Upper lobe of left lung (tissue), 6 donors: ENCODE measurements around the gene TMEM123. TPM values are rescaled to one million over a fixed set of nuclear protein-coding genes. Genes with fewer than 3 reads are reported as not detected.

Experiments
- ATAC-seq, 2 donors: fragments of 200-7000 bp; cut with Tn5 transposase; one replicate each; pipeline ENCODE4 v1.9.1; 2022; ENCODE audit warnings: mild to moderate bottlenecking in 2 of 2, moderate library complexity in 2 of 2; ENCODE audit not compliant: low FRiP score in 2 of 2
- DNase-seq, 2 donors: peaks; one replicate each; pipeline ENCODE4 v3.0.0-alpha.2; 2019 to 2020
- H3K27ac ChIP-seq, 4 donors: fragments of 200-600 bp; sonication (generic); one replicate each; pipeline ENCODE4 v1.5.1; 2016 to 2019
- H3K27me3 ChIP-seq, 4 donors: fragments of 200-600 bp; sonication (generic); one replicate each; pipeline ENCODE4 v1.5.1; 2017 to 2019
- H3K36me3 ChIP-seq, 4 donors: fragments of 200-600 bp; sonication (generic); one replicate each; pipeline ENCODE4 v1.5.1; 2016 to 2019
- H3K4me1 ChIP-seq, 4 donors: fragments of 200-600 bp; sonication (generic); one replicate each; pipeline ENCODE4 v1.5.1; 2018 to 2019
- H3K4me3 ChIP-seq, 4 donors: fragments of 200-600 bp; sonication (generic); one replicate each; pipeline ENCODE4 v1.5.1; 2017 to 2019; ENCODE audit warnings: mild to moderate bottlenecking in 2 of 4, moderate library complexity in 1 of 4
- H3K9me3 ChIP-seq, 4 donors: fragments of 200-600 bp; sonication (generic); one replicate each; pipeline ENCODE4 v1.5.1; 2018 to 2019
- CTCF ChIP-seq, 6 experiments: fragments of 450-650 bp in 4 of 6; fragments of 200-600 bp in 2 of 6; sonication (generic) in 2 of 6; IDR thresholded peaks; one replicate each; pipeline ENCODE4 v1.5.1; 2016 to 2019; ENCODE audit warnings: antibody characterized with exemption in 6 of 6
- EP300 ChIP-seq, 4 donors: sonication (generic); formaldehyde crosslinking; IDR thresholded peaks; one replicate each; pipeline ENCODE4 v1.5.1; 2017; ENCODE audit warnings: antibody characterized with exemption in 4 of 4, control low read depth in 2 of 4
- POLR2A ChIP-seq, 4 donors: fragments of 450-650 bp; IDR thresholded peaks; one replicate each; pipeline ENCODE4 v1.5.1; 2016 to 2017; ENCODE audit warnings: antibody characterized with exemption in 4 of 4, mild to moderate bottlenecking in 2 of 4
- POLR2AphosphoS5 ChIP-seq, 2 donors: sonication (generic); formaldehyde crosslinking; IDR thresholded peaks; one replicate each; pipeline ENCODE4 v1.5.1; 2017; ENCODE audit warnings: antibody characterized with exemption in 2 of 2
- WGBS, 2 donors: methylation state at CpG; one replicate each; pipeline ENCODE4 v1.1.5; 2017 to 2018; 5-methylcytosine and 5-hydroxymethylcytosine counted together
- total RNA-seq, 6 donors: library from RNA; depleted of rRNA in 4 of 6; stranded (reverse); fragments of >200 nt in 4 of 6; gene quantifications; one replicate each; pipeline versions ENCODE4 v1.1.0 to v1.2.1, GENCODE V29; 2016 to 2021
- donor health status: DM: no; HTN: no; CAD: no; lungs with moderate emphysema.
- donor health status: DM: no; HTN: yes; CAD: no; lungs with severe emphysema.

The TMEM123 gene
- total RNA-seq, 6 donors from 2014 or later: 55.5 to 200 (median 121) TPM

DNA sequence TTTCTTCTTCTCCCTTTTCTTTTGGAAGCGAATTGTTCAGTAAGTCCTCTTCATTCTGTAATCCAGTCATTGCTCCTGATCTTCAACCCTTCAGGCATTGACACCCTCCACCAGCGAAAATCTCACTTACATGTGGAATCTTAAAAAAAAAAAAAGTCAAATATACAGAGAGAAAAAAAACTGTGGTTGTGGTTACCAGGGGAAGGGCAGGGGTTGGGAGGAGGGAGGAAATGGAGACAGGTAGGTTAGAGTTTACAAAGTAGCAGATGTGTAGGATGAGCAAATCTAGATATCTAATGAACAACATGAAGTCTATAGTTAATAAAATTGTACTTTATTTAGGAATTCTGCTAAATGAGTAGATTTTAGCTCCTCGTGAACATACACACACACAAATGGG, 17.7 kb upstream of the TMEM123 start:
- no peak for ATAC-seq
- Histone ChIP-seq H3K36me3 (no peaks in the 10 kb centered on the region), H3K9me3 (no peaks in the 10 kb centered on the region), H3K4me1 (peaks cover 6 to 31% (median 21%) of the 10 kb centered on the region in 4 donors), H3K27me3 (no peaks in the 10 kb centered on the region), H3K27ac (no peak overlapping the region), H3K4me3 (no peak overlapping the region)
- no peak for DNase-seq
- 84 to 85% methylated on average over 3 of the region's 3 CpGs for WGBS, 2 donors
- no peak for TF ChIP-seq CTCF (IDR thresholded peaks at IDR 0.05)
- no peak for TF ChIP-seq POLR2A (IDR thresholded peaks at IDR 0.05)
- TF ChIP-seq EP300 (IDR thresholded peaks at IDR 0.05): no peak
- no peak for TF ChIP-seq POLR2AphosphoS5 (IDR thresholded peaks at IDR 0.05)

- no peaks in the 10 kb centered on the region for H3K27me3 ChIP-seq
- ATAC-seq (no peak), DNase-seq (no peak)
- no peaks in the 10 kb centered on the region for H3K36me3 ChIP-seq
- TF ChIP-seq EP300 (IDR thresholded peaks at IDR 0.05): no peak
- TF ChIP-seq POLR2A (IDR thresholded peaks at IDR 0.05): no peak
- no peak for TF ChIP-seq POLR2AphosphoS5 (IDR thresholded peaks at IDR 0.05)
- TF ChIP-seq CTCF (IDR thresholded peaks at IDR 0.05): no peak
- H3K4me1 ChIP-seq: peaks cover 6 to 34% (median 21%) of the 10 kb centered on the region in 4 donors
- WGBS, 2 donors: 77 to 86% methylated on average over 8 of the region's 8 CpGs
- H3K27ac ChIP-seq: no peak overlapping the region
- H3K4me3 ChIP-seq: no peak overlapping the region
- no peaks in the 10 kb centered on the region for H3K9me3 ChIP-seq
These were observed 16.7 kb upstream of the TMEM123 start for GRCh38 chr11:102469196-102469821.

GRCh38 chr11:102468616-102469195, 16.1 kb upstream of the TMEM123 start:
- Histone ChIP-seq H3K9me3 (no peaks in the 10 kb centered on the region), H3K27ac (peak overlapping the region in 2 of 4 donors; percentile 12 to 24), H3K36me3 (no peaks in the 10 kb centered on the region), H3K27me3 (no peaks in the 10 kb centered on the region), H3K4me1 (peaks cover 6 to 34% (median 21%) of the 10 kb centered on the region in 4 donors), H3K4me3 (no peak overlapping the region)
- DNase-seq: no peak
- WGBS, 2 donors: 84 to 85% methylated on average over 6 of the region's 6 CpGs
- ATAC-seq: no peak
- TF ChIP-seq CTCF (IDR thresholded peaks at IDR 0.05) (no peak), EP300 (IDR thresholded peaks at IDR 0.05) (no peak), POLR2AphosphoS5 (IDR thresholded peaks at IDR 0.05) (no peak), POLR2A (IDR thresholded peaks at IDR 0.05) (no peak)

DNA sequence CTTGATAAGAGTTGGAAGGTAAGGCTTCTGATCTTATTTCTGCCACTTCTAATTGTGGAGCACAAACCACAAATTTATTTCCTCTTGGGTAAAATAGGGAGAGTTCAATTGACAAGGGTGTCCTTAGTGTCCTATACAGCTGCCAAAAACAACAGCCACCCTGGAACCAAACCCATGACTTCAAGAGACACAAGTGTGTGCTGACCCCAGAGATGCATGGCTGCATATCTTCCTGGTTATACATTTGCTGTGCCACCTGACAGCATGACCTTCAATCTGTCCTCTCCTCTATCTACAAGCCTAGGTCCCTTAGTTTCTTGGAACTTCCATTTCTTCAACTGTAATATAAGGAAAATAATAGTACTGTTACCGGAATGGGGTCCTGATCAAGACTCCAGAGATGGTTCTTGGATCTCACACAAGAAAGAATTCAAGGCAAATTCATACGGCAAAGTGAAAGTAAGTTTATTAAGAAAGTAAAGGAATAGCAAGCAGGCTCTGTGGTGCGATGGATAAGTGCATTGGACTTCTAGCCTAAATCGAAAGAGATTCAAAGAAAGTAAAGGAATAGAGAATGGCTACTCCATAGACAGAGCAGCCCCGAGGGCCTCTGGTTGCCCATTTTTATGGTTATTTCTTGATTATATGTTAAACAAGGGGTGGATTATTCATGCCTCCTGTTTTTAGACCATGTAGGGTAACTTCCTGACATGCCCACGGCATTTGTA, 15.5 kb upstream of the TMEM123 start:
- H3K36me3 ChIP-seq: no peaks in the 10 kb centered on the region
- WGBS, 2 donors: 76 to 92% methylated on average over 6 of the region's 6 CpGs
- H3K9me3 ChIP-seq: no peaks in the 10 kb centered on the region
- TF ChIP-seq POLR2AphosphoS5 (IDR thresholded peaks at IDR 0.05): no peak
- TF ChIP-seq EP300 (IDR thresholded peaks at IDR 0.05): no peak
- no peak for TF ChIP-seq POLR2A (IDR thresholded peaks at IDR 0.05)
- TF ChIP-seq CTCF (IDR thresholded peaks at IDR 0.05): no peak
- peak overlapping the region in 2 of 4 donors; percentile 12 to 24 for H3K27ac ChIP-seq
- H3K4me1 ChIP-seq: peaks cover 6 to 34% (median 21%) of the 10 kb centered on the region in 4 donors
- H3K27me3 ChIP-seq: no peaks in the 10 kb centered on the region
- ATAC-seq (peak in 1 of 2 donors; percentile 55), DNase-seq (no peak)
- no peak overlapping the region for H3K4me3 ChIP-seq
